MV-4-11 (cell line): ENCODE results near the gene GTF3C1.

Experiments used
- DNase-seq: peaks from one replicate; lab custom pipeline; 2025; lab: John Stamatoyannopoulos, UW

GTF3C1 gene

GRCh38 chr16:27517664-27518063, 32.0 kb downstream of the GTF3C1 start:
- DNase-seq: no peak

- no peak for DNase-seq
These were observed 33.3 kb downstream of the GTF3C1 start for GRCh38 chr16:27516365-27516764.

- no peak for DNase-seq
These were observed 33.8 kb downstream of the GTF3C1 start for GRCh38 chr16:27515874-27516353.

GRCh38 chr16:27514806-27515205, 34.9 kb downstream of the GTF3C1 start:
- no peak for DNase-seq

- DNase-seq: no peak
These were observed 37.9 kb downstream of the GTF3C1 start for GRCh38 chr16:27511657-27512448.

- DNase-seq: no peak
These were observed 41.2 kb downstream of the GTF3C1 start for GRCh38 chr16:27508476-27508875.

- no peak for DNase-seq
These were observed 42.9 kb downstream of the GTF3C1 start for GRCh38 chr16:27506771-27507170.

GRCh38 chr16:27505297-27506236, 44.1 kb downstream of the GTF3C1 start:
- DNase-seq: no peak

- no peak for DNase-seq
These were observed 46.1 kb downstream of the GTF3C1 start for GRCh38 chr16:27503662-27504061.

GRCh38 chr16:27500801-27501200, 48.9 kb downstream of the GTF3C1 start:
- DNase-seq: no peak

- DNase-seq: no peak
These were observed 50.1 kb downstream of the GTF3C1 start for GRCh38 chr16:27499659-27500055.

- no peak for DNase-seq
These were observed 50.6 kb downstream of the GTF3C1 start for GRCh38 chr16:27498916-27499658.

- no peak for DNase-seq
These were observed 51.5 kb downstream of the GTF3C1 start for GRCh38 chr16:27498031-27498825.

GRCh38 chr16:27495191-27495590, 54.5 kb downstream of the GTF3C1 start:
- no peak for DNase-seq

- no peak for DNase-seq
These were observed 57.1 kb downstream of the GTF3C1 start for GRCh38 chr16:27492588-27492979.

- no peak for DNase-seq
These were observed 57.7 kb downstream of the GTF3C1 start for GRCh38 chr16:27491894-27492587.

GRCh38 chr16:27489906-27490305, 59.8 kb downstream of the GTF3C1 start:
- no peak for DNase-seq

- DNase-seq: no peak
These were observed 60.3 kb downstream of the GTF3C1 start for GRCh38 chr16:27489421-27489820.

- DNase-seq: no peak
These were observed 63.0 kb downstream of the GTF3C1 start for GRCh38 chr16:27486760-27487159.

- no peak for DNase-seq
These were observed 63.4 kb downstream of the GTF3C1 start for GRCh38 chr16:27486344-27486743.

GRCh38 chr16:27485811-27486210, 63.9 kb downstream of the GTF3C1 start:
- no peak for DNase-seq
